GM12878 (cell line): Measurements from ENCODE around the gene CARD9. TPM values are rescaled to one million over a fixed set of nuclear protein-coding genes. Genes with fewer than 3 reads are reported as not detected.

Source experiments
- BMI1 ChIP-seq: fragments of 450-650 bp; IDR thresholded peaks from 2 replicates; pipeline ENCODE4 v1.6.1; 2016; ENCODE audit warnings: mild to moderate bottlenecking, moderate library complexity, borderline replicate concordance
- GABPA ChIP-seq: IDR thresholded peaks from 2 replicates; pipeline ENCODE4 v1.6.1; 2014; ENCODE audit warnings: antibody characterized with exemption, low read depth, mild to moderate bottlenecking, inconsistent platforms
- IRF3 ChIP-seq: fragments of 450-650 bp; IDR thresholded peaks from 2 replicates; pipeline ENCODE4 v1.6.1; 2014; ENCODE audit warnings: mild to moderate bottlenecking
- LARP7 ChIP-seq: fragments of 450-650 bp; IDR thresholded peaks from 2 replicates; pipeline ENCODE4 v1.6.1; 2017; ENCODE audit warnings: mild to moderate bottlenecking
- NFYA ChIP-seq: IDR thresholded peaks from 2 replicates; pipeline ENCODE4 v1.6.1; 2011; ENCODE audit warnings: low read depth, mild to moderate bottlenecking, low read length, improper control_type of control experiment, borderline replicate concordance
- RELB ChIP-seq: fragments of 450-650 bp; IDR thresholded peaks from 2 replicates; pipeline ENCODE4 v1.6.1; 2017; ENCODE audit warnings: low read depth, mild to moderate bottlenecking, moderate library complexity
- RFX5 ChIP-seq: IDR thresholded peaks from 2 replicates; pipeline ENCODE4 v1.6.1; 2011; ENCODE audit warnings: low read depth, low read length, improper control_type of control experiment
- TAF1 ChIP-seq: IDR thresholded peaks from 2 replicates; pipeline ENCODE4 v1.6.1; 2011; ENCODE audit warnings: mild to moderate bottlenecking, low read depth, low read length, borderline replicate concordance
- ZNF384 ChIP-seq: IDR thresholded peaks from 2 replicates; pipeline ENCODE4 v1.6.1; 2012; ENCODE audit warnings: low read depth, mild to moderate bottlenecking, low read length, improper control_type of control experiment, borderline replicate concordance
- ZSCAN29 ChIP-seq: fragments of 450-650 bp; IDR thresholded peaks from 2 replicates; pipeline ENCODE4 v1.6.1; 2017; ENCODE audit warnings: mild to moderate bottlenecking, moderate library complexity
- polyA plus RNA-seq, 11 experiments: library from polyadenylated mRNA; depleted of rRNA in 4 of 11; unstranded in 6 of 11; stranded (reverse) in 5 of 11; fragments of >200 nt; fragmentation: Nextera tagmentation in 4 of 11; fragmentation: Illumina TruSeq in 1 of 11; extraction: Ambion mirVana in 4 of 11; extraction: Trizol in 1 of 11; gene quantifications; 1 replicate in 1 of 11; 2 replicates in 10 of 11; pipeline versions ENCODE4 v1.2.1 to v1.2.3, GENCODE V29; 2011 to 2016; ENCODE audit warnings: inconsistent platforms in 2 of 11, missing spikeins in 2 of 11, low read depth in 1 of 11
- total RNA-seq, 4 experiments: library from RNA; depleted of rRNA in 3 of 4; stranded (reverse); fragments of >200 nt in 3 of 4; fragmentation: Illumina TruSeq in 1 of 4; extraction: Trizol in 1 of 4; gene quantifications; 2 replicates each; pipeline versions ENCODE4 v1.2.1 to v1.2.3, GENCODE V29; 2013 to 2021

The CARD9 gene
- total and polyA plus RNA-seq, 10 of the 15 experiments (the other 5 are each of a cell fraction or from before 2014, with no cell fraction given): 0.11 to 4.9 (median 1.8) TPM; not detected in 1

GRCh38 chr9:136363106-136363948 is 10.1 kb downstream of the CARD9 start, which contains the start of gene DNLZ (continued):
- TF ChIP-seq ZNF384 (no peak), GABPA (peak; percentile 85), NFYA (no peak), LARP7 (peak; percentile 99), TAF1 (peak; percentile 66; the same call in 1 of the 2 replicates), RFX5 (no peak), BMI1 (no peak), IRF3 (no peak; the same call in 1 of the 2 replicates), RELB (no peak), ZSCAN29 (peak; percentile 80)
